ENCODE measurements around the gene ZBP1. TPM values are rescaled to one million over a fixed set of nuclear protein-coding genes. Genes with fewer than 3 reads are reported as not detected.

Gene ZBP1
- total RNA-seq, 4 donors from 2014 or later: 0.57 to 1.0 (median 0.88) TPM; not detected in 1

GRCh38 chr20:57567471-57568079 lies 52.7 kb downstream of the ZBP1 start:
- TF ChIP-seq, protein P1, sequence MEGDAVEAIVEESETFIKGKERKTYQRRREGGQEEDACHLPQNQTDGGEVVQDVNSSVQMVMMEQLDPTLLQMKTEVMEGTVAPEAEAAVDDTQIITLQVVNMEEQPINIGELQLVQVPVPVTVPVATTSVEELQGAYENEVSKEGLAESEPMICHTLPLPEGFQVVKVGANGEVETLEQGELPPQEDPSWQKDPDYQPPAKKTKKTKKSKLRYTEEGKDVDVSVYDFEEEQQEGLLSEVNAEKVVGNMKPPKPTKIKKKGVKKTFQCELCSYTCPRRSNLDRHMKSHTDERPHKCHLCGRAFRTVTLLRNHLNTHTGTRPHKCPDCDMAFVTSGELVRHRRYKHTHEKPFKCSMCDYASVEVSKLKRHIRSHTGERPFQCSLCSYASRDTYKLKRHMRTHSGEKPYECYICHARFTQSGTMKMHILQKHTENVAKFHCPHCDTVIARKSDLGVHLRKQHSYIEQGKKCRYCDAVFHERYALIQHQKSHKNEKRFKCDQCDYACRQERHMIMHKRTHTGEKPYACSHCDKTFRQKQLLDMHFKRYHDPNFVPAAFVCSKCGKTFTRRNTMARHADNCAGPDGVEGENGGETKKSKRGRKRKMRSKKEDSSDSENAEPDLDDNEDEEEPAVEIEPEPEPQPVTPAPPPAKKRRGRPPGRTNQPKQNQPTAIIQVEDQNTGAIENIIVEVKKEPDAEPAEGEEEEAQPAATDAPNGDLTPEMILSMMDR (IDR thresholded peaks at IDR 0.05; ENCODE audit: low read depth): no peak

DNA sequence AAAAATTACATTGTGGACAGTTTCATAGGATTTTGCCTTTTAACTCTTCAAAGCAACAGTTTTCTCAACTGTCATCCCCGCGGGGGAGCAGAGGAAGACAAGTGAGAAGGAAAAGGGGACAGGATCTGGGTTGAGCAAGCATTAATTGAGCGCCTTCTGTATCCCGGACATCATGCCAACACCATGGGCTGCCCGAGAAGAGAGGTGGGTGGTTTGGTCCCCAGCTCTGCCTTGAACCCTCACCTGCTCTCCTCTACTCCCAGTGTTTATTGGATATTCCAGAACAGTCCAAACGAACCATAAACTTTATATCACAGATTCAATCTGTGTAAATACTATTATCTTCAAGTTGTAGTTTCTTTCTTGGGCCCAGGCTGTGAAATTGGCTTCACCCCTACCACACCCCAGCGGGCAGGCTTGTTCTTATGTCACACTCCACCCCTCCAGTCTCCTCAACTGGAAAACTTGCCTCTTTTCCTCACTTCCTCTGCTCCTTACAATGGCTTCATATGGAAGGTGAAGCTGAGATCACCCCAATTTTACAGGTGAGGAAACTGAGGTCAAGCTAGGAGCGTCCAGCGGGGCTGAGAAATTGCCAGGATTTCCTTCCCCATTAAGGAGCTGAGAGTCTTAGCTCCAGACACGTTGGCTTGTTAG lies 53.3 kb downstream of the ZBP1 start:
- TF ChIP-seq, protein P1 (IDR thresholded peaks at IDR 0.05; ENCODE audit: low read depth): no peak

DNA sequence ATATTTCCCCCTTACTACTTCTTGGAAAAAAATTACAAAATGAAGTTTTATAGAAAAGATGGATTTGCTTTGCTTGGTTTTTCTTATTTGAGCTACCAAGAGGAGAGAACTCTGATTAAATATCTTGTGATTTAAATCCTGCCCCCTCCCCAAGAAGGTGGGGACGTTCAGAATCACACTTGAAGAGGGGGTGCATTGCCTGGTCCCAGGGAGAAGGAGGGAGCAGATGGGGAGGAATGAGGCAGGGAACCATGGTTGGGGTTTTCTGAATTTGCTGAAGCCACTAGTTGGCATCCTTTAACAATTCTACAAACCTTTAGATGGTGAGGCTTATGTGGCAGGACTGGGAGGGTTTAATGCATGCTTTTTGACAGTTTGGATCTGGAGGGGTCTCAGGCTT lies 53.8 kb downstream of the ZBP1 start:
- TF ChIP-seq, protein P1 (IDR thresholded peaks at IDR 0.05; ENCODE audit: low read depth): no peak

DNA sequence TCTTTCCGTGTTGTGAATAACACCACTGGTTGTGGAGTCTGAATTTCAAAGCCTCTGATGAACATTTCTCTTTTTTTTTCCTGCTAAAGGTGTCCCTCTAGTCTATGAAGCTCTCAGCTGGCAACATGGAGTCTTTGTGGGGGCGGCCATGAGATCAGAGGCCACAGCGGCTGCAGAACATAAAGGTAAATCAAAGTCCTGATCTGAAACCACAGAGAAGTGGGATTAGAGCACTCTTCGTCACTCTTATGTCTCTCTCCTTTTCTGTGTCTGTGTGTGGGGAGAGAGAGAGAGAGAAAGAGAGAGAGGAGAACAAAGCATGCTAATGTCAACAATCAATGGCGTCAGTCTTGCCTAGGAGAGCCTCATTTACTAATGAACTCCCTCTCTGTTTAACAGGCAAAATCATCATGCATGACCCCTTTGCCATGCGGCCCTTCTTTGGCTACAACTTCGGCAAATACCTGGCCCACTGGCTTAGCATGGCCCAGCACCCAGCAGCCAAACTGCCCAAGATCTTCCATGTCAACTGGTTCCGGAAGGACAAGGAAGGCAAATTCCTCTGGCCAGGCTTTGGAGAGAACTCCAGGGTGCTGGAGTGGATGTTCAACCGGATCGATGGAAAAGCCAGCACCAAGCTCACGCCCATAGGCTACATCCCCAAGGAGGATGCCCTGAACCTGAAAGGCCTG lies 55.1 kb downstream of the ZBP1 start:
- TF ChIP-seq, protein P1 (IDR thresholded peaks at IDR 0.05; ENCODE audit: low read depth): no peak

DNA sequence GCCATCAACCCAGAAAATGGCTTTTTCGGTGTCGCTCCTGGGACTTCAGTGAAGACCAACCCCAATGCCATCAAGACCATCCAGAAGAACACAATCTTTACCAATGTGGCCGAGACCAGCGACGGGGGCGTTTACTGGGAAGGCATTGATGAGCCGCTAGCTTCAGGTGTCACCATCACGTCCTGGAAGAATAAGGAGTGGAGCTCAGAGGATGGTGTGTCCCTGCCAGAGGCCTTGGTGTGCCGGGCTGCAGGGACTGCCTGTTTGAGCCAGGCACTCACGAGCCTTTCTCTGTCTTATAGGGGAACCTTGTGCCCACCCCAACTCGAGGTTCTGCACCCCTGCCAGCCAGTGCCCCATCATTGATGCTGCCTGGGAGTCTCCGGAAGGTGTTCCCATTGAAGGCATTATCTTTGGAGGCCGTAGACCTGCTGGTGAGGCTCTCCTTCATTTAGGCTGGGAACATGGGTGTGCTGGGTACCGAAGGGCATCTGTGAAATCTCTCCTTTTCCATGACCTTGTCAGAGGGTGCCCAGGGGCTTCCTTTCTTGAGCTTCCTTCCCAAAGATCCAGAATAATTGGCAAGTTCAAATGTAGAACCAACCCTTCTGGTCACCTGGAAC lies 55.9 kb downstream of the ZBP1 start:
- TF ChIP-seq, protein P1 (IDR thresholded peaks at IDR 0.05; ENCODE audit: low read depth): no peak

- TF ChIP-seq, protein P1 (IDR thresholded peaks at IDR 0.05; ENCODE audit: low read depth): no peak
Observed at GRCh38 chr20:57563522-57563921, 56.7 kb downstream of the ZBP1 start.
